RCC 7860 (cell line): ENCODE data around the gene P2RY4.
A peak's percentile ranks its signal among the peaks of the same experiment; 100 is the strongest.
"Not testable (repeated sequence)": the region's sequence is repeated elsewhere in the genome, so short reads cannot be mapped to it uniquely, and the experiment has no call there.

Experiments used
- DNase-seq: peaks from one replicate; pipeline ENCODE4 v3.0.0-alpha.2; 2015; ENCODE audit warnings: low spot score
- FAIRE-seq: peaks from 2 replicates; lab custom pipeline; 2012; peaks lifted over from hg19 to GRCh38; lab: Jason Lieb, UNC

The P2RY4 gene

GRCh38 chrX:70244881-70245280 is 15.1 kb downstream of the P2RY4 start:
- FAIRE-seq (no peak), DNase-seq (no peak)

GRCh38 chrX:70243601-70244000 is 16.4 kb downstream of the P2RY4 start:
- not testable (repeated sequence) for FAIRE-seq, DNase-seq

GRCh38 chrX:70241501-70241900 is 18.5 kb downstream of the P2RY4 start:
- FAIRE-seq (no peak), DNase-seq (no peak)

- DNase-seq, result no peak
- no peak for FAIRE-seq
Observed at GRCh38 chrX:70240751-70241150, 19.3 kb downstream of the P2RY4 start.

GRCh38 chrX:70234355-70234754 is 25.6 kb downstream of the P2RY4 start, which contains the start of gene AWAT1:
AWAT1 (plus strand) TSS chrX:70234655; CDS start chrX:70234696, 41 bp downstream.
- FAIRE-seq (no peak), DNase-seq (no peak)

DNA sequence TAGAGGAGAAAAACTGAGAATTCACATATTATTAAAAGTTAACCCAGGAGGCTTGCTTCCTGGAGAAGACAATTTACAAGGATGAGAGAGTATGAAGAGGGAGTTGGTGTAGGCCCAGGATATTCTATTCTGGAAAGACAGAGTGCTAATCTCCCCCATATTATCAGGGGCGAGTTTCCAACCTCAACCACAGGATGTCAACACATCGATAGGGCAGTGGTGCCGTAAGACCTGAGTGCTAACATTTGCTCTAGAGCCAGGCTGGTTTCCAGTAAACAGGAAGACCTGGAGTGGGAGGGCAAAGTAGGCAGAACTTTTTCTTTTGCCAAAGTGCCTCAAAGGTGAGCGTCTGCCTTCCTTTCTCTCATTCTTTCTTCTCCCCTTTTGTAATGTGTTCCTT is 28.3 kb downstream of the P2RY4 start:
- DNase-seq, result no peak
- no peak for FAIRE-seq

GRCh38 chrX:70226687-70227086 is 33.3 kb downstream of the P2RY4 start:
- FAIRE-seq, result no peak
- DNase-seq, result no peak

GRCh38 chrX:70226048-70226447 is 34.0 kb downstream of the P2RY4 start:
- FAIRE-seq (no peak), DNase-seq (no peak)

GRCh38 chrX:70219938-70220764 is 39.9 kb downstream of the P2RY4 start:
- no peak for FAIRE-seq
- DNase-seq, result peak; percentile 3

DNA sequence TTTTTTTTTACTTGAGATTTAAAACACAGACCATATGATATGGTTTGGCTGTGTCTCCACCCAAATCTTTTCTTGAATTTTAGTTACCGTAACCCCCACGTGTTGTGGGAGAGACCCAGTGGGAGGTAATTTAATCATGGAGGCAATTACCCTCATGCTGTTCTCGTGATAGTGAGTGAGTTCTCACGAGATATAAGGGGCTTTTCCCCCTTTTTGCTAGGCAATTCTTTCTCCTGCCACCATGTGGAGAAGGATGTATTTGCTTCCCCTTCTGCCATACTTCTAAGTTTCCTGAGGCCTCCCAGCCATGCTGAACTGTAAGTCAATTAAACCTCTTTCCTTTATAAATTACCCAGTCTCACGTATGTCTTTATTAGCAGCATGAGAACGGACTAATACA is 50.4 kb downstream of the P2RY4 start:
- not testable (repeated sequence) for FAIRE-seq, DNase-seq

GRCh38 chrX:70208479-70208878 is 51.5 kb downstream of the P2RY4 start:
- no peak for FAIRE-seq
- DNase-seq, result no peak
